ENCODE data around the gene ITGB3BP. TPM values are rescaled to one million over a fixed set of nuclear protein-coding genes. Genes with fewer than 3 reads are reported as not detected.
A peak's percentile ranks its signal among the peaks of the same experiment; 100 is the strongest.

ITGB3BP gene
- total RNA-seq, 1 donor from 2014 or later = 12.7 TPM

- Mint-ChIP-seq H3K27ac (ENCODE audit: unreplicated experiment) (no peak overlapping the region), H3K36me3 (ENCODE audit: low read depth) (peaks cover 2% of the 10 kb centered on the region), H3K4me3 (ENCODE audit: unreplicated experiment) (no peak overlapping the region), H3K4me1 (ENCODE audit: low read depth) (peaks cover 14% of the 10 kb centered on the region), H3K9me3 (ENCODE audit: low read depth) (no peaks in the 10 kb centered on the region), H3K27me3 (ENCODE audit: low read depth) (no peaks in the 10 kb centered on the region)
- DNase-seq (ENCODE audit: low spot score) = no peak
- no peak for TF ChIP-seq CTCF (IDR thresholded peaks at IDR 0.05)
These were observed 108.2 kb downstream of the ITGB3BP start for GRCh38 chr1:63414691-63415365.

- DNase-seq (ENCODE audit: low spot score) = no peak
- Mint-ChIP-seq H3K4me3 (ENCODE audit: unreplicated experiment) (no peak overlapping the region), H3K9me3 (ENCODE audit: low read depth) (no peaks in the 10 kb centered on the region), H3K27ac (ENCODE audit: unreplicated experiment) (no peak overlapping the region), H3K27me3 (ENCODE audit: low read depth) (no peaks in the 10 kb centered on the region), H3K4me1 (ENCODE audit: low read depth) (peaks cover 17% of the 10 kb centered on the region), H3K36me3 (ENCODE audit: low read depth) (no peaks in the 10 kb centered on the region)
- no peak for TF ChIP-seq CTCF (IDR thresholded peaks at IDR 0.05)
These were observed 109.6 kb downstream of the ITGB3BP start for GRCh38 chr1:63413394-63413793.

- Mint-ChIP-seq H3K9me3 (ENCODE audit: low read depth) (no peaks in the 10 kb centered on the region), H3K4me1 (ENCODE audit: low read depth) (peaks cover 22% of the 10 kb centered on the region), H3K36me3 (ENCODE audit: low read depth) (no peaks in the 10 kb centered on the region), H3K4me3 (ENCODE audit: unreplicated experiment) (no peak overlapping the region), H3K27ac (ENCODE audit: unreplicated experiment) (peak overlapping the region; percentile 12), H3K27me3 (ENCODE audit: low read depth) (no peaks in the 10 kb centered on the region)
- TF ChIP-seq CTCF (IDR thresholded peaks at IDR 0.05) = no peak
- no peak for DNase-seq (ENCODE audit: low spot score)
These were observed 112.0 kb downstream of the ITGB3BP start for GRCh38 chr1:63411066-63411465.

- H3K36me3 Mint-ChIP-seq (ENCODE audit: low read depth) = peaks cover 2% of the 10 kb centered on the region
- H3K4me1 Mint-ChIP-seq (ENCODE audit: low read depth) = peaks cover 22% of the 10 kb centered on the region
- no peaks in the 10 kb centered on the region for H3K27me3 Mint-ChIP-seq (ENCODE audit: low read depth)
- no peak for TF ChIP-seq CTCF (IDR thresholded peaks at IDR 0.05)
- peak overlapping the region; percentile 10 for H3K27ac Mint-ChIP-seq (ENCODE audit: unreplicated experiment)
- H3K4me3 Mint-ChIP-seq (ENCODE audit: unreplicated experiment) = no peak overlapping the region
- H3K9me3 Mint-ChIP-seq (ENCODE audit: low read depth) = no peaks in the 10 kb centered on the region
- DNase-seq (ENCODE audit: low spot score) = no peak
These were observed 114.7 kb downstream of the ITGB3BP start for GRCh38 chr1:63408331-63408730.

GRCh38 chr1:63407002-63407401 lies 116.0 kb downstream of the ITGB3BP start:
- H3K27ac Mint-ChIP-seq (ENCODE audit: unreplicated experiment) = no peak overlapping the region
- no peak overlapping the region for H3K4me3 Mint-ChIP-seq (ENCODE audit: unreplicated experiment)
- peaks cover 2% of the 10 kb centered on the region for H3K36me3 Mint-ChIP-seq (ENCODE audit: low read depth)
- no peak for DNase-seq (ENCODE audit: low spot score)
- H3K9me3 Mint-ChIP-seq (ENCODE audit: low read depth) = no peaks in the 10 kb centered on the region
- no peaks in the 10 kb centered on the region for H3K27me3 Mint-ChIP-seq (ENCODE audit: low read depth)
- no peak for TF ChIP-seq CTCF (IDR thresholded peaks at IDR 0.05)
- H3K4me1 Mint-ChIP-seq (ENCODE audit: low read depth) = peaks cover 22% of the 10 kb centered on the region
